TTC549 (cell line): ENCODE data around the gene SEMA6B.

ENCODE experiments used
- FAIRE-seq: peaks from 2 replicates; lab custom pipeline; 2012; peaks lifted over from hg19 to GRCh38; lab: Jason Lieb, UNC

Gene SEMA6B

DNA sequence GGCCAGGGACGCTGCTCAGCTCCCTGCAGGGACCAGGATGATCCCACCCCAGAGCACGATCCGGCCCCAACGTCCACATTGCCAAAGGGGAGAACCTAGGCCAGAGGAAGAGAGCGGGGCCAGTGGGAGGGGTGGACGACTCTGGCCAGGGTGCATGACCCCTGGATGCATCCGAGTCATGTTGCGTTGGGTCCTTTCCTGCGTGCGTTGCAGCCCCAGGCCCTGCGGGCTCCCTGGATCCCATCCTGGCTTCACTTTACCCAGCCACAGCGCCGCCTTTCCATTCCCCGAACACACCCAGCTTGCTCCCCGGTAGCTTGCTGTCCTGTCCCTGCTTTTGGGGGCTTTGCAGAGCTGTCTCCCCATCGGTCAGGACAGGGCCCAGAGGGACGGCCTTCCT is 51.7 kb downstream of the SEMA6B start:
- no peak for FAIRE-seq

DNA sequence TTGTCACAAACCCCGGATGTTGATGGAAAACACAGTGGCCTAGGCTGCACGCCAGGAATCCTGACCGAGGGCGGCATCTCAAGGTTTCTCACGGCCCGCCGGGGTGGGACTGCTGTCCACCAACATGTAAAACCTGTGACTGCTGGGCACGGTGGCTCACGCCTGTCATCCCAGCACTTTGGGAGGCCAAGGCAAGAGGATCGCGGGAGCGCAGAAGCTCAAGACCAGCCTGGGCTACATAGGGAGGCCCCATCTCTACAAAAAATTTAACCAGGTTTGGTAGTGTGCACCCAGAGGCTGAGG is 52.4 kb downstream of the SEMA6B start:
- no peak for FAIRE-seq

DNA sequence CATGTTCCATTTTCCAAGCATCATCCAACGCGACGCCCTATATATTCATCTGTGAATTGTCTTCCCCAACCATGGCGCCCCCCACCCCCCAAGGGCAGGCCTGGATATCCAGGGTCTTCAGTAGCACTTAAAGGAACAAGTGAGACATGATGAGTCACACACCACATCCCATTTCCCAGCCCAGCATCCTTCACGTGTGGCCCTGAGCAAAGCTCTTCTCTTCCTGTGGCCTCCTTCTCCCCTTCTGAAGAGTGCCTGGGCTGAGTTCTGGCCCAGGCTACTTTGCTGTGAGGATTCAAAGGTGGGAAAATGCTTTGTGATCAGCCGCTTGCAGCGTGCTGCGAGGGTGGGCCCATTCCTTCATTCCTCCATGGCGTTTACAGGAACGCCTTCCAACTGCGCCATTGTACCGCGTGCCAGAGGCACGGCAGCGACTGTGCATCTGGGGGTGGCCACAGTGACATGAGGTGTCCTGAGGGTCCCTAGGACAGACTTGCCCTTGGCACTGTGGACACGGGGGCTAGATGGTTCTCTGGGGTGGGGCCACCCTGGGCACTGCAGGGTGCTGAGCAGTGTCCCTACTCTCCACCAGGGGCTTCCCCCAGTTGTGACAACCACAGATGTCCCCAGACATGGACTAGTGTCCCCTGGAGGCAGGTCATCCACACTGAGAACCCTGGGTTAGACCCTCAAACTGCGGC is 52.9 kb downstream of the SEMA6B start:
- no peak for FAIRE-seq

DNA sequence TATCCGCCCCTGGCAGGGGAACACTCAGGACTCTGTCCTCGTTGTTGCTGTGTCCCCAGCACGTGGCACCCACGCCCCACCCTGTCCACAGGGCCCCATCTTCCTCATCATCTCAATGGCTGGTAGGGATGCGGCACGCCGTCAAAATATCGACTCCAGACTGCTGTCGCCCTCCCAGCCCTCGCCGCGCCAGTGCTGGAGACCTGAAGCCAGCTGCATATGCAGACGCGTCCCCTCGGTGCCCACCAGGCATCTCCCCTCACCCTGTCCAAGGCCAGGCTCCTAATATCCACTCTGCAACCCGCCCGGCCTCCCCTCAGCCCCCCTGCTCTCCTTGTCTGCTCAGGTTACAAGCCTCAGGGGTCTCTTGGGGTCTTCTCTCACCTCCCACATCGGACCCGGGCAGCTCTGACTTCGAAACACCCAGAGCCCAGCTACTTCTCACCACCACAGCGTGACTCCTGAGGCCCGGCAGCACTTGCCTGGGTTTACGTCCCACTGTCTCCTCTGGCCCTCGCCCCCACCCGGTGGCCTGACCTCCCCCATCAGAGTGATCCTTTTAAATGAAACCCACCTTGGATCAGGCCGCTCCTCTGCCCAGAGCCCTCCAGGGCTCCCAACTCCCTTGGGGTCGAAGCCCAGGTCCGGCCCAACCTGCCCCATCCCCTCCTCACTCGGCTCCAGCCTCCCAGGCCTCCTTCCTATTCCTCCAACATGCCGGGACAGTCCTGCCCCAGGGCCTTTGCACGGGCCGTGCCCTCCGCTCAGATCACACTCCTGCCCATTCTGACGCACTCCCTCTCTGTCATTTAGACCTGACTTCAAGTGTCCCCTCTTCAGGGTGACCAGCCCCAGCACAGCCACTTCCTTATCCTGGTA is 53.7 kb downstream of the SEMA6B start:
- FAIRE-seq, result no peak

DNA sequence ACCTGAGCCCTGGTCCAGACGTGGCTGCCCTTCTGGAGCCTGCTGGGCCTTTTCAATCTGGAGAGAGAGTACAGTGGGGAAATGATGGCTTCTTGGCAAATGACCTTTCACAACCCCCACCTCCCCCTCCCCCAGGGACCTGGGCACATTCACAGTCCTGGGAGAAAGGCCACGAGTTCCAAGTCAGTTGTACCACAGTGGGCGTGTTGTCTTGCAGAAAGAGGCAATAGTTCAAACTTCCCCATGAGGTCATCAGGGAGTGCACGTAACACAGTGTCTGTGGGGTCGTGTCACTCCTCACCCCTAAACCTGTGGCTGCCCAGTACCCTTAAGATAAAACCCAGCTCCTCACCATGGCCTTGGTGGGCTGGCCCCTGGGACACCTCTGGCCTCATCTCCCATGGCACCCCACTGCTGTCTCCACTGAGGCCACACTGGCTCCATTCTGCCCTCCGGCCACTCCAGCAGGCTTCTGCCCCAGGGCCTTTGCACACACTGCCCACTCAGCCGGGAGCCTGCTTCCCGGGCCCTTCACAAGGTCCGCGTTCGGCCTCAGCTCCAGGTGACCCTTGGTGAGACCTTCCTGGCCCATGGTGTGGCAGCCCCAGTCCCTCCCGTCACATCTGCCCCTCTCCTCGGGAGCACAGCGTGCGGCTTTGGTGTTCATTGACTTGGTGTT is 54.5 kb downstream of the SEMA6B start:
- FAIRE-seq, result no peak

DNA sequence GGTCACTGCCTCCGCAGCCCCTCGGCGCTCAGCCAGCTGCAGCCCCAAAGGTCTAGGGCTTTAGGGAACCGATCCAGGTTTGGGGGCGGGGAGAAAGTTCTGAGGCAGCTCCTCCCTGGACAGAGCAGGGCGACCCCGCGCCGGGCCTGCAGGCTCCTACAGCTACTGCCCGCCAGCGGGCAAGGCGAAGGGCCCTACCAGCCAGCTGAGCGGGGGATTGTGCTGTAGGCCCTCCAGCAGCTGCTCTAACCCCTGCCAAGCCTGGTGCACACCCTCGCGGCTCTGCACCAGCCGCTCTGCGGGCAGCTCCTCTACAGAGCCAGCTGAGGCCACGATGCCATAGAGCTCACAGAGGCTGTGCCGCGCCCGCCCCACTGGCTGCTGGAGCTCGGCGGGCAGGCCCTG is 55.2 kb downstream of the SEMA6B start:
- FAIRE-seq, result no peak

DNA sequence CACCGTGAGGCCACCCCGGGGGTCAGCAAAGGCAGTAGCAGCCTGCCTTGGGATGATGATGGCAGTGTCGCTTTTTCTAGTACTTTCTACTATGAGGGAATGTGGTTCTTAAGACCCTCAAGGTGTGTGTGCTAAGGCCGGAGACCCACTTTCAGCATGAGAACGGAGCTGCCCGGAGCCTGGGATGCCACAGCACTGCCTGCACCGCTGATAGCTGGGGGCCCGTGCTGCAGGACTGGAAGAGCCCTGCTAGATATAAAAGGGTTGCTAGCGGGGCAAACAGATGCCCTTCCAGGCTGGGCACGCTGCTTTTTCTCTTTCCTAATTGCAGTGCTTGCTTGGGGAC is 55.7 kb downstream of the SEMA6B start:
- no peak for FAIRE-seq

DNA sequence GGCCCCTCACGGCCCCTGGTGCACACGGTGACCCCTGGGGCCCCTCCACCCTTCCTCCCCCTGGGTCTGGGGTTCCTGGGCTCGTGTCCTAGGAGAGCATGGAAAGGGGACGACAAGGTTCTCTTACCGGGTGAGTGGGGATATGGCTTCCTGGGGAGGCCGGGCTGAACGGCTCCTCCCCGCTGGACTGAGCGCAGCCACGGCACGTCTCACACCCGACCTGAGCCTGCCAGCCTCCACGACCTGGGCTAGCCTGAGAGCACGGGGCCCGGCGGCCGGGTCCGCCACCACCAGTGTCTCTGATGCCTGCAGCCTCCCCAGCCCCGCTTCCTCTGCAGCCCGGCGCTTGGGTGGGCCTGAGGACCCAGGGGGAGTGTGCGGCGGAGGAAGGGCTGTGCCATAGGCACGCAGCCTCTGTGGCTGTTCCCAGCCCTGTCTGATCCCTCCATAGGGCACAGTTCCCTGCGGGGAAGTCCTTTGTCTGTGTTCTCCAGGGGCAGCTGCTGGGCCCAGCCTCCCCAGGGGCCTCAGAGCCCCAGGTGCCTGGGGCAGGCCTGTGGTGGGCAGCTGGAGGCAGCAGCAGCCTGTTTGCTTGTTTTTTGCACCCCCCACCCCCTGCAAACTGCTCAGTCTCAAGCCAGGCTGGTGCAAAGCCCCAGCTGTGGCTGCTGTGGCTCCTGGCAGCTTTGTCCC is 56.2 kb downstream of the SEMA6B start:
- no peak for FAIRE-seq

DNA sequence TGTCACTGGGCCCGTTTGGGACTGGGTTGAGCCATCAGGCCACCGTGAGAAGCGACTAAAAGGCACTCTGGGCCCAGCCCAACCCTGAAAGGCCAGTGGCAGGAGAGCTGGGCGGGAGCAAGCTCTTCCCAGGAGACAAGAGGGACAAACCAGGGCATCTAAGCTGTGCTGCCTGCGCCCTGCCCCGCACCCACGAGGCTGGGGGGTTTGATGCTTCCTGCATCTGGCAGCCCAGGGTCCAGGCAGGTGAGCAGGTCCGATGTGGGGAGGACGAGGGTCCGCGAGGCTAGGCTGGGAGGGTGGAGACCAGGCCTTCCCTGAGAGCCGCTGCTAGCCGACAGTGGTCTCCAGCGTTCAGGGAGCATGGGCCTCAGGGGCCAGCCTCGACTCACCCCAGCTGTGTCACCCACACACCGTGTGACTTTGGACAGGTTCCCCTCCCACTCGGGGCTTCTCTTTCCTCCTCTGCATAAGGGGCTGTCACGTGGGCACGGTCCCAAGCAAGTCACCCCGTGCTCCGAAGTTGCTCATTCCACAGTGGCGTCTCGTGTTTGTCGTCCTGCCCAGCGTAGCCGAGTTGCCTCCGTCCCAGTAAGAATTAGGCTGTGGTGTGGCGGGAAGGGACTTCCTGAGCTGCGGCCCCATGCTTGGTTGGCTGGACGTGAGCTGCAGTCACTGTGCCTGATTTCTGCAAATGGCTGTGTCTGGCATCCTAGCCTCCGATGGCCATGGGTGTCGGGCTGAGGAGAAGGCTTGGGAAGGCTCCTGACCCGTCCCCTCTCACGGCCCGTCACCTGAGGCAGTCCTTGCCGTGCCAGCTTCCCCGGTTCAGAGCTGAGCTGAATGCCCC is 57.0 kb downstream of the SEMA6B start:
- FAIRE-seq, result no peak

DNA sequence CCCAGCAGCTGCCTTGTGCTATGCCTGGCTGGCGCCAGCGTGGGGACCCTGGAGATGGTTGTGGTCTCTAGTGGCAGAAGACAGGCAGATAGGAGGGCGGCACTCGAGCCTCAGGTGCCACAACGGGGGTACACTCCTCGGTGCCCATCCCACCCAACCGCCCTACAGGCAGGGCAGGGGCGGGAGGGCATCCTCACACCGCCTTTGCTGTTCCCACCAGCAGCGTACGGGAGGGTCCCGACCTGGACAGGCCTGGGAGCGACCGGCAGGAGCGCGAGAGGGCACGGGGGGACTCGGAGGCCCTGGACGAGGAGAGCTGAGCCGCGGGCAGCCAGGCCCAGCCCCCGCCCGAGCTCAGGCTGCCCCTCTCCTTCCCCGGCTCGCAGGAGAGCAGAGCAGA is 57.8 kb downstream of the SEMA6B start:
- no peak for FAIRE-seq

DNA sequence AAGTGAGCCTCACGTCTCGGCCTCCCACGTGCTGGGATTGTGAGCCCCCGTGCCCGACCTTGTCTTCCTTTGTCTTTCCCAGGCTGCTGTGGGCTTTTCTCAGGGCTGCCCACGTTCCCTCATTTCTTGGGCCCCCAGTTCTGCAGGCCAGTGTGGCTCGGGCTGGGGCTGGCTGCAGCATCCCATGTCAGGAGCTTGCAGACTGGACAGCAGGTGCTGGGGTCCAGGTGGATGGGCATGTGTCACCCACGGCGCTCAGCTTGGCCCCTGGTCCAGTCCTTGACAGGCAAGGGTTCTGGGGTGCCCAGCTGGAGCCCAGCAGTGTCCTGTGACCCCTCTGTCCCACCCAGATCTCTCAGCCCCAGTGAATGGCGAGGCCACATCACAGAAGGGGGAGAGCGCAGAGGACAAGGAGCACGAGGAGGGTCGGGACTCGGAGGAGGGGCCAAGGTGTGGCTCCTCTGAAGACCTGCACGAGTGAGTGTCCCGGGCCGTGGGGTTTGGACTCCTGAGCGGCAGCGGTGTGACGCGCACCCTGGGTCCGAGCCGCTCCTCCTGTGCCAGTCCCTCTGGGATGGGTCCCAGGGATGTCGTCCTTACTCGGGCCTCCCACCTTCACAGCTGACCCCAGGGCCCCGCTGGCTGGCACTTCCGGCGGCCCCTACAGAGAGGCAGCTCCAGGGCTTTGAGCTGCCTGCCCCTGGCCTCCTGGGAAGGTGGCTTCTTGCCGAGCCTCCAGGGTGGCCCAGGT is 58.5 kb downstream of the SEMA6B start:
- FAIRE-seq, result no peak

DNA sequence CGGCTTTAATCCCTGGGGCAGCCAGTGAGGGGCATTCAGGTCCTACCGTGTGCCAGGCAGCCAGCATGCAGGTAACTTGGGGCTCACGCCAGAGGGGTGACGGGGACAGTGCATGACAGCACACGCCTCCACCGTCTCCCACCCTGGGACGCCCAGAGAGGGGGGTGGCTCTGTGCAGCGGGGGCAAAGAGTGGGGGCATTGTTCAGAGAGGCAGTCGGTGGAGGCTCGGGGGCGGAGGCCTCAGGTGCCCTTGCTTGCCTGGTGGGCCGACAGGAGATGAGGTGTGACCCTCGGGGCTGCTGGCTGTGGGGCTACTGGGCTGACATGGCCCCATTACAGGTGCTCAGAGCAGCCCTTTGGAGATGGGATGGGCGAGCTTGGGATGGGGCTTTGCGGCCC is 59.6 kb downstream of the SEMA6B start:
- no peak for FAIRE-seq

DNA sequence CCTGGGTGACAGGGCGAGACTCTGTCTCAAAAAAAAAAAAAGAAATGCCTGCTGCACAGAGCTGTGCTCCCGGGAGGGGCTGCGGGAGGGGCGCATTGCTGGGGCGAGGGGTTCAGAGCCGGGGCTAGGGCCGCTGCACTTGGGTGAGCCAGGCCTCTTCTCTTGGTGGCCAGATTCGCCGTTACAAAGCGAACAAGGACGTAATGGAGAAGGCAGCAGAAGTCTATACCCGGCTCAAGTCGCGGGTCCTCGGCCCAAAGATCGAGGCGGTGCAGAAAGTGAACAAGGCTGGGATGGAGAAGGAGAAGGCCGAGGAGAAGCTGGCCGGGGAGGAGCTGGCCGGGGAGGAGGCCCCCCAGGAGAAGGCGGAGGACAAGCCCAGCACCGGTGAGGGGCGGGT is 60.2 kb downstream of the SEMA6B start:
- FAIRE-seq, result no peak

DNA sequence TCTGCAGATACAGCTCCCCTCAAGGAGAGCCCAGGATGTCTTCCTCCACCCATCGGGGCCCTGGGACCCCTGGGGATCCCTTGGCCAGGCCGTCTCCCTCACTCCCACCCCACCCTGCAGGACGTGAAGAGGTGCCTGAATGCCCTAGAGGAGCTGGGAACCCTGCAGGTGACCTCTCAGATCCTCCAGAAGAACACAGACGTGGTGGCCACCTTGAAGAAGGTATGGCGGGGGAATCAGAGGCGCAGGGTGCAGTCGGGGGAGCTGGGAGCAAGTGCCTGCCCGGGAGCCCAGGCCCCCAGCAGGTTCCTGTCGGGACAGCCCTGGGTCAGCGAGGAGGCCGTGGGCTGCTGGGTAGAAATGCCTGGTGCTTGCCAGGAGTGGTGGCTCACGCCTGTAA is 60.8 kb downstream of the SEMA6B start:
- FAIRE-seq, result no peak

DNA sequence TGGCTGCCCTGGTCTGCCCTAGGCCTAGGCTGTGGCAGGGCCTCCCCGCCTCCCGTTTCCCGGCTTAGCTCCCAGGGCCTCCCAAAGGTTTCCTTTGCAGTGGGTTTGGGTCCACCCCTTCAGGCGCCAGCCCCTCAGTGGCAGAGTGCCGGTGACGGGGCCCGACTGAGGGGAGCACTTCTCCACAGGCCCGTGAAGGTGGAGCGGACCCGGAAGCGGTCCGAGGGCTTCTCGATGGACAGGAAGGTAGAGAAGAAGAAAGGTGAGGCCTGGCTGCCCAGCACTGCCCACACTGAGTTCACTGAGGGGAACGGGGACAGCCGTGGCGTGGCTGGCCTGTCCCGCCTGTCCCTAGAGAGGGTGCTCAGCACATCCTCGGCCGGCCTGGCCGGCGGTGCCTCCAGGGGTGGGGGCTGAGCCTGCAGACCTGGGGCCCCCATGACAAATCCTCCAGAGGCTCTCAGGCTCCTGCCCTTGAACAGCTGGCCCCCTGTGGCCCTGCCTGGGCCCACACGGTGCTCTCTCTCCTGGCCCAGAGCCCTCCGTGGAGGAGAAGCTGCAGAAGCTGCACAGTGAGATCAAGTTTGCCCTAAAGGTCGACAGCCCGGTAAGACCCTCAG is 61.6 kb downstream of the SEMA6B start:
- FAIRE-seq, result no peak

DNA sequence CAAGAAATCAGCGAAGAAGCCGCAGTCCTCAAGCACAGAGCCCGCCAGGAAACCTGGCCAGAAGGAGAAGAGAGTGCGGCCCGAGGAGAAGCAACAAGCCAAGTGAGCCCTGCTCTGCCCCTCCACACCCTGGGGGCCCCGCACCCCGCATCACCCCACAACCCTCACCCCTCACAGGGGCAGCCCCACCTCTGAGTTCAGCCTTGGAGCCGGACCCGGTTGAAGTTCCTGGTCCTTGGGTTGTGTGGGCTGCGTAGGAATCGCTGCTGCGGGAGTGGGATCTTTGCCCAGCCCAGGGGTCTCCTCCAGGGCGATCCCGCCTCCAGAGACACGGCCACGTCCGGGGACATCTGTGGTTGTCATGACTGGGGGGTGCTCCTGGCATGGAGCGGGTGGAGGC is 63.2 kb downstream of the SEMA6B start:
- FAIRE-seq, result no peak

DNA sequence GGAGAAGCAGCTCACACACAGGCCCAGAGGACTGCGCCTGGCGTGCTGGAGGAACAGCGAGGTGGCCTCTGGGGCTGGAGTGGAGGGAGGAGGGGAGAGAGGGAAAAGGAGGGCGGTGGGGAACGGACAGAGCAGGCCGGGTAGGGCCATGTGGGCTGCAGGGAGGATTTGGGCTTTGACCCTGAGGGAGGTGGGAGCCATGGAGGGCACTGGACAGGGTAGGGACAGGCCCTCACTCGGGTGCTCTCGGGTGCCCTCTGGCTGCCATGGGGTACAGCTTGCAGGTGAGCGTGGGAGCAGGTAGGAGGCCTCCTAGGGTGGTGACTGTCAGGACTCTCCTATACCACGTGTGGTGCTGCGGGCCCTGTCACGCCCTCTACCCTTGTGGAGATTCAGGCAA is 64.0 kb downstream of the SEMA6B start:
- FAIRE-seq, result no peak

DNA sequence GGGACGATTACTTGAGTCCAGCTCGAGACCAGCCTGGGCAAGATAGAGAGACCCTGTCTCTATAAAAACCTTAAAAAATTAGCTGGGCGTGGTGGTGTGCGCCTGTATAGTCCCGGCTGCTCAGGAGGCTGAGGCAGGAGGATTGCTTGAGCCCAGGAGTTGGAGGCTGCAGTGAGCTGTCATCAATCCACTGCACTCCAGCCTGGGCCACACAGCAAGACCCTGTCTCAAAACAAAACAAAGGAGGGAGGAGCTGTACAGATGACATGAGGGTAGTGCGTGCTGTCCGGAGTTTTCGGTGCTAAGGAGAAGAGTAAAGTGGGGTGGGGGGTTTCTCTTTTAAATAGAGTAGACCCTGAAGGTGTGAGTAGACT is 64.8 kb downstream of the SEMA6B start:
- no peak for FAIRE-seq

DNA sequence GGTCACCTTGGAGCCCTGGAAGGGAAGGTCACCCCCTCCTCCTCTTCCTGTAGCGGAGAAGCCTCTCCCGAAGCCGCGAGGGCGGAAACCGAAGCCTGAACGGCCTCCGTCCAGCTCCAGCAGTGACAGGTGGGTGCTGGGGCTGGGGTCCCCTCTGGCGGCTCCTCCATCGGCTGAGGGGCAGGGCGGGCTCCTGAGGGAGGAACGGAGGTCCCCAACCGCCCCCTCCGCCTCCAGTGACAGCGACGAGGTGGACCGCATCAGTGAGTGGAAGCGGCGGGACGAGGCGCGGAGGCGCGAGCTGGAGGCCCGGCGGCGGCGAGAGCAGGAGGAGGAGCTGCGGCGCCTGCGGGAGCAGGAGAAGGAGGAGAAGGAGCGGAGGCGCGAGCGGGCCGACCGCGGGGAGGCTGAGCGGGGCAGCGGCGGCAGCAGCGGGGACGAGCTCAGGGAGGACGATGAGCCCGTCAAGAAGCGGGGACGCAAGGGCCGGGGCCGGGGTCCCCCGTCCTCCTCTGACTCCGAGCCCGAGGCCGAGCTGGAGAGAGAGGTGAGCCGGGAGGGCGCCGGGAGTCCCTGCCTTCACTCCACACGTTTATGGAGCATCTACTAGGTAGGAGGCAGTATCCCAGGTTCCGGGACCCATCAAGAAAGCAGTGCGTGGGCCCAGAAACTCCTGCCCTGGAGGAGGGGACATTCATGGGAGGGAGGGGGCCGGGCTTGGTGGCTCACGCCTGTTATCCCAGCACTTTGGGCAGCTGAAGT is 65.4 kb downstream of the SEMA6B start:
- FAIRE-seq, result no peak
